ENCODE measurements around the gene PRKCA.
A peak's percentile ranks its signal among the peaks of the same experiment; 100 is the strongest.

Gene PRKCA

GRCh38 chr17:66526827-66527226, 224.4 kb downstream of the PRKCA start:
- no peak for DNase-seq

GRCh38 chr17:66527335-66527734, 224.9 kb downstream of the PRKCA start:
- no peak for DNase-seq

- DNase-seq = no peak
Measured at GRCh38 chr17:66531851-66532295, 229.5 kb downstream of the PRKCA start.

GRCh38 chr17:66533572-66533971, 231.2 kb downstream of the PRKCA start:
- no peak for DNase-seq

GRCh38 chr17:66533986-66534385, 231.6 kb downstream of the PRKCA start:
- no peak for DNase-seq

GRCh38 chr17:66535611-66536010, 233.2 kb downstream of the PRKCA start:
- no peak for DNase-seq

GRCh38 chr17:66537502-66537901, 235.1 kb downstream of the PRKCA start:
- DNase-seq = no peak

GRCh38 chr17:66538776-66539175, 236.4 kb downstream of the PRKCA start:
- no peak for DNase-seq

GRCh38 chr17:66540131-66540781, 237.8 kb downstream of the PRKCA start:
- peak; percentile 68 for DNase-seq

GRCh38 chr17:66541461-66542128, 239.2 kb downstream of the PRKCA start:
- DNase-seq = no peak

- no peak for DNase-seq
Measured at GRCh38 chr17:66542129-66542966, 239.9 kb downstream of the PRKCA start.

GRCh38 chr17:66542967-66543520, 240.6 kb downstream of the PRKCA start:
- DNase-seq = no peak

GRCh38 chr17:66543526-66543925, 241.1 kb downstream of the PRKCA start:
- no peak for DNase-seq

GRCh38 chr17:66545918-66546317, 243.5 kb downstream of the PRKCA start:
- DNase-seq = no peak

GRCh38 chr17:66547151-66547865, 244.9 kb downstream of the PRKCA start:
- DNase-seq = no peak

GRCh38 chr17:66548158-66548557, 245.7 kb downstream of the PRKCA start:
- no peak for DNase-seq

GRCh38 chr17:66548659-66549310, 246.4 kb downstream of the PRKCA start:
- no peak for DNase-seq

GRCh38 chr17:66549311-66549704, 246.9 kb downstream of the PRKCA start:
- DNase-seq = no peak

- no peak for DNase-seq
Measured at GRCh38 chr17:66549731-66550207, 247.4 kb downstream of the PRKCA start.

- no peak for DNase-seq
Measured at GRCh38 chr17:66551839-66552238, 249.4 kb downstream of the PRKCA start.

- no peak for DNase-seq
Measured at GRCh38 chr17:66552371-66552770, 250.0 kb downstream of the PRKCA start.

GRCh38 chr17:66555605-66556004, 253.2 kb downstream of the PRKCA start:
- no peak for DNase-seq

All from right forelimb (tissue), 1 donor.